Bronchial smooth muscle cell (primary cell): Measurements from ENCODE around the gene PGBD5. TPM values are rescaled to one million over a fixed set of nuclear protein-coding genes. Genes with fewer than 3 reads are reported as not detected.

Source experiments
- total RNA-seq: library from RNA; depleted of rRNA; stranded (reverse); fragments of >200 nt; gene quantifications from 2 replicates; pipeline ENCODE4 v1.2.1, GENCODE V29; 2014

PGBD5 gene
- total RNA-seq = 0.69 and 2.2 TPM in 2 replicates

GRCh38 chr1:230426246-230427093 lies at the start of gene PGBD5:
Gene PGBD5, minus strand, starts transcription at chr1:230426332. Its CDS starts 404 bp downstream, at chr1:230425928.

Other genes starting within 250 kb of the PGBD5 start
- 15.4 and 17.1 TPM in 2 replicates for gene COG2, start 216.1 kb upstream of the PGBD5 start, total RNA-seq